Measurements from ENCODE around the gene MACROD2.

GRCh38 chr20:15296422-15296821, 1301.1 kb downstream of the MACROD2 start:
- TF ChIP-seq MAFK (IDR thresholded peaks at IDR 0.05; ENCODE audit: partially characterized antibody) (no peak), POLR2A (IDR thresholded peaks at IDR 0.05; ENCODE audit: low read length) (no peak), CHD2 (IDR thresholded peaks at IDR 0.05; ENCODE audit: low read length, partially characterized antibody) (no peak)
- TF ChIP-seq, protein P1, sequence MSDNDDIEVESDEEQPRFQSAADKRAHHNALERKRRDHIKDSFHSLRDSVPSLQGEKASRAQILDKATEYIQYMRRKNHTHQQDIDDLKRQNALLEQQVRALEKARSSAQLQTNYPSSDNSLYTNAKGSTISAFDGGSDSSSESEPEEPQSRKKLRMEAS (IDR thresholded peaks at IDR 0.05), result no peak
- TF ChIP-seq, protein P2, sequence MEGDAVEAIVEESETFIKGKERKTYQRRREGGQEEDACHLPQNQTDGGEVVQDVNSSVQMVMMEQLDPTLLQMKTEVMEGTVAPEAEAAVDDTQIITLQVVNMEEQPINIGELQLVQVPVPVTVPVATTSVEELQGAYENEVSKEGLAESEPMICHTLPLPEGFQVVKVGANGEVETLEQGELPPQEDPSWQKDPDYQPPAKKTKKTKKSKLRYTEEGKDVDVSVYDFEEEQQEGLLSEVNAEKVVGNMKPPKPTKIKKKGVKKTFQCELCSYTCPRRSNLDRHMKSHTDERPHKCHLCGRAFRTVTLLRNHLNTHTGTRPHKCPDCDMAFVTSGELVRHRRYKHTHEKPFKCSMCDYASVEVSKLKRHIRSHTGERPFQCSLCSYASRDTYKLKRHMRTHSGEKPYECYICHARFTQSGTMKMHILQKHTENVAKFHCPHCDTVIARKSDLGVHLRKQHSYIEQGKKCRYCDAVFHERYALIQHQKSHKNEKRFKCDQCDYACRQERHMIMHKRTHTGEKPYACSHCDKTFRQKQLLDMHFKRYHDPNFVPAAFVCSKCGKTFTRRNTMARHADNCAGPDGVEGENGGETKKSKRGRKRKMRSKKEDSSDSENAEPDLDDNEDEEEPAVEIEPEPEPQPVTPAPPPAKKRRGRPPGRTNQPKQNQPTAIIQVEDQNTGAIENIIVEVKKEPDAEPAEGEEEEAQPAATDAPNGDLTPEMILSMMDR (IDR thresholded peaks at IDR 0.05), result no peak

Data from A549 (cell line).